A549 (cell line): ENCODE measurements around the gene P2RY4.

ENCODE experiments used
- JUN ChIP-seq, 2 experiments: fragments of >200 bp; sonication (Bioruptor Twin); formaldehyde crosslinking; IDR thresholded peaks; 2 replicates in 1 of 2; 3 replicates in 1 of 2; pipeline ENCODE4 v1.6.1; 2016 to 2017
- TF ChIP-seq, protein P1 (sequence below): fragments of >200 bp; sonication (Bioruptor Twin); formaldehyde crosslinking; IDR thresholded peaks from 3 replicates; pipeline ENCODE4 v1.5.1; 2016
- TF ChIP-seq, protein P2 (sequence below): IDR thresholded peaks from 2 replicates; pipeline ENCODE4 v1.6.1; 2012
- TF ChIP-seq, protein P3 (sequence below): fragments of >200 bp; sonication (Bioruptor Twin); formaldehyde crosslinking; IDR thresholded peaks from 2 replicates; pipeline ENCODE4 v1.6.1; 2016

DNA sequence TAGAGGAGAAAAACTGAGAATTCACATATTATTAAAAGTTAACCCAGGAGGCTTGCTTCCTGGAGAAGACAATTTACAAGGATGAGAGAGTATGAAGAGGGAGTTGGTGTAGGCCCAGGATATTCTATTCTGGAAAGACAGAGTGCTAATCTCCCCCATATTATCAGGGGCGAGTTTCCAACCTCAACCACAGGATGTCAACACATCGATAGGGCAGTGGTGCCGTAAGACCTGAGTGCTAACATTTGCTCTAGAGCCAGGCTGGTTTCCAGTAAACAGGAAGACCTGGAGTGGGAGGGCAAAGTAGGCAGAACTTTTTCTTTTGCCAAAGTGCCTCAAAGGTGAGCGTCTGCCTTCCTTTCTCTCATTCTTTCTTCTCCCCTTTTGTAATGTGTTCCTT, 28.3 kb downstream of the P2RY4 start:
- no peak for TF ChIP-seq JUN (IDR thresholded peaks at IDR 0.05)
- TF ChIP-seq, protein P1, sequence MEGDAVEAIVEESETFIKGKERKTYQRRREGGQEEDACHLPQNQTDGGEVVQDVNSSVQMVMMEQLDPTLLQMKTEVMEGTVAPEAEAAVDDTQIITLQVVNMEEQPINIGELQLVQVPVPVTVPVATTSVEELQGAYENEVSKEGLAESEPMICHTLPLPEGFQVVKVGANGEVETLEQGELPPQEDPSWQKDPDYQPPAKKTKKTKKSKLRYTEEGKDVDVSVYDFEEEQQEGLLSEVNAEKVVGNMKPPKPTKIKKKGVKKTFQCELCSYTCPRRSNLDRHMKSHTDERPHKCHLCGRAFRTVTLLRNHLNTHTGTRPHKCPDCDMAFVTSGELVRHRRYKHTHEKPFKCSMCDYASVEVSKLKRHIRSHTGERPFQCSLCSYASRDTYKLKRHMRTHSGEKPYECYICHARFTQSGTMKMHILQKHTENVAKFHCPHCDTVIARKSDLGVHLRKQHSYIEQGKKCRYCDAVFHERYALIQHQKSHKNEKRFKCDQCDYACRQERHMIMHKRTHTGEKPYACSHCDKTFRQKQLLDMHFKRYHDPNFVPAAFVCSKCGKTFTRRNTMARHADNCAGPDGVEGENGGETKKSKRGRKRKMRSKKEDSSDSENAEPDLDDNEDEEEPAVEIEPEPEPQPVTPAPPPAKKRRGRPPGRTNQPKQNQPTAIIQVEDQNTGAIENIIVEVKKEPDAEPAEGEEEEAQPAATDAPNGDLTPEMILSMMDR, result no peak
- TF ChIP-seq, protein P2, sequence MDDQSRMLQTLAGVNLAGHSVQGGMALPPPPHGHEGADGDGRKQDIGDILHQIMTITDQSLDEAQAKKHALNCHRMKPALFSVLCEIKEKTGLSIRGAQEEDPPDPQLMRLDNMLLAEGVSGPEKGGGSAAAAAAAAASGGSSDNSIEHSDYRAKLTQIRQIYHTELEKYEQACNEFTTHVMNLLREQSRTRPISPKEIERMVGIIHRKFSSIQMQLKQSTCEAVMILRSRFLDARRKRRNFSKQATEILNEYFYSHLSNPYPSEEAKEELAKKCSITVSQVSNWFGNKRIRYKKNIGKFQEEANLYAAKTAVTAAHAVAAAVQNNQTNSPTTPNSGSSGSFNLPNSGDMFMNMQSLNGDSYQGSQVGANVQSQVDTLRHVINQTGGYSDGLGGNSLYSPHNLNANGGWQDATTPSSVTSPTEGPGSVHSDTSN, result no peak
- TF ChIP-seq, protein P3, sequence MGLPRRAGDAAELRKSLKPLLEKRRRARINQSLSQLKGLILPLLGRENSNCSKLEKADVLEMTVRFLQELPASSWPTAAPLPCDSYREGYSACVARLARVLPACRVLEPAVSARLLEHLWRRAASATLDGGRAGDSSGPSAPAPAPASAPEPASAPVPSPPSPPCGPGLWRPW, result no peak
